ENCODE measurements around the gene WRNIP1. TPM values are rescaled to one million over a fixed set of nuclear protein-coding genes. Genes with fewer than 3 reads are reported as not detected.
A peak's percentile ranks its signal among the peaks of the same experiment; 100 is the strongest.
"Not testable (repeated sequence)": the region's sequence is repeated elsewhere in the genome, so short reads cannot be mapped to it uniquely, and the experiment has no call there.

Gene WRNIP1
- total RNA-seq, 1 experiment from 2014 or later: 66.4 TPM

DNA sequence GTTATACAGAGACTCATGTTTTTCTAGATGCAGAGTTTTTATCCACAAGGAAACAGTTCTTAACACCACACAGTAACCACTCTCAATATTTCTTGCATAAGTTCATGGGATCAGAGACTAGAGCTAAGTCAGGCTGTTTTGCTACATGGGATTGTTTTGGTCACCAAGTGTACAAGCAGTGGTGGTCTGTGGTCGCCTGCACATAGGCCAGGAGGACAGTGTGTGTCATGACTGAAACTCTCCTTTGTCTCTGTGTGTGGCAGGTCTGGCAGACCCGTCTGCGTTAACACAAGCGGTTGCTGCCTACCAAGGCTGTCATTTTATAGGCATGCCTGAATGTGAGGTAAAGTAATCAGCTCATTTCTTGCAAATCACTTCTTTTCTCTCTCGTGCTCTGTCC, 18.9 kb downstream of the WRNIP1 start:
- no peak for DNase-seq (ENCODE audit: low read depth)

DNA sequence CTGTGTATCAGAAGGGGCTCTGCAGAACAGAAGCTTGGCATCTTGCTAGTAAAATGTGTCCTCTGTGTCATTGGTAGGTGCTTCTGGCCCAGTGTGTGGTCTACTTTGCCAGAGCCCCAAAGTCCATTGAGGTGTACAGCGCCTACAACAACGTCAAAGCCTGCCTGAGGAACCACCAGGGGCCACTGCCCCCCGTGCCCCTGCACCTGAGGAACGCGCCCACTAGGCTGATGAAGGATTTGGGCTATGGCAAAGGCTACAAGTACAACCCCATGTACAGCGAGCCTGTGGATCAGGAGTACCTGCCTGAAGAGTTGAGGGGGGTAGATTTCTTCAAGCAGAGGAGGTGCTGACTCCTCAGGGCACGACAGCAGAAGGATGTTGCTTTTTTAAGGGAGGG, 19.7 kb downstream of the WRNIP1 start:
- no peak for DNase-seq (ENCODE audit: low read depth)

- DNase-seq (ENCODE audit: low read depth): no peak
Measured at GRCh38 chr6:2786269-2786668, 21.1 kb downstream of the WRNIP1 start.

- DNase-seq (ENCODE audit: low read depth): peak; percentile 75
Measured at GRCh38 chr6:2790588-2791449, 25.6 kb downstream of the WRNIP1 start.

DNA sequence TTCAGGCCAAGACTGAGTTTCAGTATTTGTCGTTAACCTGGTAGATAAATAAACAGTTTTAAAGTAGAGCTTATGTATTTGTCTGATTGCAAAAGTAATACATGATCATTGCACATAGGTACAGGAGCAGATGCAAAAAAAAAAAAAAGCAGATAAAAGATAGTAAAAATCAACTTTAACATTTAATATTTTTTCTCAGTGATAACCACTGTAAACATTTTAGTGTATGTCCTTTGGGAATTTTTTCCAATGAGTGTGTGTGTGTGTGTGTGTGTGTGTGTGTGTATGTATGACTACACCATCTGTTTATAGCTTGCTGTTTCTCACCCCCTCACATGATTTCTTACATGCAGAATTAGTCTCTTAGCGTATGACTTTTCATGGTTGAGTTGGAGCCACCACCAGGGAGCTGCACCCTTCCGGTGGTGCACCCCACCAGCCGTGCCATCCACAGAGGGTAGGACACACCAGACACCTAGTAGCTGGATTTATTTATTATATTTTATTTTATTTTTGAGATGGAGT, 26.3 kb downstream of the WRNIP1 start:
- no peak for DNase-seq (ENCODE audit: low read depth)

- no peak for DNase-seq (ENCODE audit: low read depth)
Measured at GRCh38 chr6:2792330-2793110, 27.3 kb downstream of the WRNIP1 start.

DNA sequence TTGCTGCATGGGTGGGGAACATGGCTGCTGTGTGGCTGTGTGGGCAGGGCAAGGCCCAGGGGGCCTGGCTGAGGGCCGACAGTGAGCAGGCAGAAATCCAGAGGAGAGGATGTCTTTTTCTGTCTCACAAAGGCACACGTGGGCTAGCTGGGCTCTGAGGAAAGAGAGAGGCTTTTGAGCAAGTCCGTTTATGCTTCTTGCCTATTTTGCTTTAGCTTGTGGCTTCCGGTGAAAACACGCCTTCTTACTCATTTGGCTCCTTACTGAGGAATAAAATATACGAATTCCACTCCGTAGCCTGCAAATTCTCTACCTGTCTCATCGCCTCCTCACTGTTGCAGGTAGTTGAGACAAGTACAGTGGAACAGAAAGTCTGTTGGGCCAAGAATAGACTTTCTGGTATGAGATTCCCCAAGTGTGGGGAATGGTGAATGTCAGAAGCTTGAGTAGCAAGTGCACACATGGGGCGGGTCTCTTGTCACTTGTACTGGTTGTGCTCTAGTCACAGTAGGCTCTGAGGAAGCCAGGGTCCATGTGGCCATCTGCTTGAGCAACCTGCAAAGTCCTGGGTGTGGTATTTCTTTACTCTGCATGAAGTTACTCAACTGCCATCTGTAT, 28.4 kb downstream of the WRNIP1 start:
- no peak for DNase-seq (ENCODE audit: low read depth)

GRCh38 chr6:2794171-2794730, 29.1 kb downstream of the WRNIP1 start:
- DNase-seq (ENCODE audit: low read depth): no peak

DNA sequence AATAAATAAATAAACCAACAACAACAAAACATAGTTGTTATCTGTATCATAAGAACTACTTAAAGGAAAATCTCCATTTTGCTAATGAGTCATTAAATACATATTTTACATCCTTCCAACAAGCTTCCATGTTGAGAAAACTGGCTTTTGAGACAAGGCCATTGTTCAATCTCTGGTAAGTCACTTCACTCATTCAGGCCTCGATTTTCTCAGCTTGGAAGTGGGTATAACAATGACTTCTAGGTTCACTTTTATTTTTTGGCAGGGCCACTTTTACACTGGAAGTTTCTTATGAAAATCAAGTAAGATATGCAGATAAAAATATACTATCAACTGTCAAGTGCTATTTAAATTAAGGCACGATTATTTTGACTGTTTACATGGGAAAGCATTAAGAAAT, 30.0 kb downstream of the WRNIP1 start:
- no peak for DNase-seq (ENCODE audit: low read depth)

DNA sequence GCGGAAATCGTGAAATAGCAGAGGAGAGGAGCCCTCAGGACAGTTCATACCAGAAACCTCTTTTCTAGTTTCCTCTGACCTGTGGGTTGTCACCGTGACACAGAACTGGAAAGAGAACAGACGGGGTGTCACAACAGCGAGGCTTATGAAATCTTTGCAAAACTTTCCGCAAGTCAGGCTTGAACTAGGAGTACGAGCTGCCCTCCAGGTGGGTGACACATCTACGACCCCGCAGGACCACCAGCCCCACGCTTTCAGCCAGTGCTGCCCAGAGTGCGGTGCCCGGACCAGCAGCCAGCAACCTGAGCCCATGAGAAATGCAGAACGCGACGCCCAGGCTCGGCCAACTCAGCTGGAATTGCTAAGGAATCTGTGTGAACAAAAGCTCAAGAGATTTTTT, 30.8 kb downstream of the WRNIP1 start:
- DNase-seq (ENCODE audit: low read depth): no peak

DNA sequence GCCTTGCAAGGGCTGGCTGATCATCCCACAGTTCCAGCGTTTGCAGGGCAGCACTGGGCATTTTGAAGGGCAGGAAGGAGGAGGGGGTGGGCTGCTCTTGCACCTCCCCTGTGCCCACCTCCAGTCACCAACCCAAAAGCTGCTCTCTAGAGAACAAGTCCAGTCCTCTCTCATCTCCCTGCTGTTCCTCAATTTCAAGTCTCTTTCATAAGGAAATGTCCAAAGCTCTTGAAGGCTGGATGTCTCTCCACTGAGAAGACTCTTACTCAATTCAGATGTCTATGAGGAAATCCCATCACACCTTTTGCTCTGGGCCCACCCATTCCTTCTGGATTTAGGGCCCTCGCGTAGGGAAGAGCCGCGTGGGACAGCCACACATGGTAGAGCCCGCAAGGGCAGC, 31.7 kb downstream of the WRNIP1 start:
- no peak for DNase-seq (ENCODE audit: low read depth)

DNA sequence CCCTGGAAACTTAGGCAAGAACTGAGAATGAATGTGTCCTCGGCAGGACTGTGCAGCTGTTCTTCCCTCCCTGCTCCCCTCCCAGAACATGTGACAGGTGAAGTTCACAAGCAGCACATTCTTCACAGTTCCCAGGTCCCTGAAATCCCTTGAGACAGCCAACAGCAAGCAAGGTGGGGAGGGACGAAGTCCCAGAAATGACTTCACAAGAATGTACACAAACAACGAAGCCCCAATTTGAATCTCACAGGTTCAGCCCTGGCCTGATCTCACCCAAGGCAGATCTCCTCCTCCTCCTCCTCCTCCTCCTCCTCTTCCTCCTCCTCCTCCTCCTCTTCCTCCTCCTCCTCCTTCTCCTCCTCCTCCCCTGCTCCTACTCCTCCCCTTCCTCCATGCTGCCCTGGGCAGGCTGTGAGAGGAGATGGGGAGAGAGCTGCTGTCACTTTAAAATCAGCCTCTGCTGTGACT, 32.4 kb downstream of the WRNIP1 start:
- peak; percentile 53 for DNase-seq (ENCODE audit: low read depth)

- no peak for DNase-seq (ENCODE audit: low read depth)
Measured at GRCh38 chr6:2798586-2799134, 33.5 kb downstream of the WRNIP1 start.

GRCh38 chr6:2799936-2800527, 34.8 kb downstream of the WRNIP1 start:
- DNase-seq (ENCODE audit: low read depth): no peak

DNA sequence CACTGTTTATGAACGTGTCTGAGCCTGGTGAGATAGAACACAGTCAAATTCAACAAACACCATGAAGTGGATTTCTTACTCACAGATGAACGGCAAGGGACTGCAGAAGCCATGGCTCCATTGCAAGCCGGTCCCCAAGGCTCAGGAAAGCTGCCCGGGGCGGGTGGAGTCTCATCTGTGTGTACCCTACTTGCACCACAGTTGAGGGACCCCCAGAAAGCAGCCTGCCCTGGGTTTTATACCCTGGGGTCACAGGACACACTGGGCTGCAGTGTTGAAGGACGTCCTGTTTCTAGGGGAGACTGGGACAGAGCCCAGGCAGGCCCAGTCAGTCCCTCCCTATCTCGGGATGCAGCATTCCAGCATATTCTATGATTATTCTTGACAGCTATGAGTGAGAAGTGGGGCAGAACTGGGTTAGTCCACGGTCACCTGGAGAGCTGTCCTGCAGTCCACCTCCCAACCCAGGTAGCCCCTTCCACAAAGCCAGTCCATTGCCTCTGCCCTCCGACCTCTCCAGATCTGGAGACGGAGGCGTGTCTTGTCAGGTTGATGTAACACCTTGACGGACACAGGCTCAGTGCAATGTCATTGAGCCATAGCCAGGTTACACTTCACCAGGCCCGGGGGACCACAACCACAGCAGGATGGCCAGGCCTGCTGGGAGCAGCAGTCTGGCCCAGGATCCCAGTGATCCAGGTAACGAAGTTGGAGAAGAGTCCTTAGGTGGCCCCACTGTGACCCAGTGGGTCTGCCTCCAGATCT, 35.5 kb downstream of the WRNIP1 start:
- DNase-seq (ENCODE audit: low read depth): no peak

DNA sequence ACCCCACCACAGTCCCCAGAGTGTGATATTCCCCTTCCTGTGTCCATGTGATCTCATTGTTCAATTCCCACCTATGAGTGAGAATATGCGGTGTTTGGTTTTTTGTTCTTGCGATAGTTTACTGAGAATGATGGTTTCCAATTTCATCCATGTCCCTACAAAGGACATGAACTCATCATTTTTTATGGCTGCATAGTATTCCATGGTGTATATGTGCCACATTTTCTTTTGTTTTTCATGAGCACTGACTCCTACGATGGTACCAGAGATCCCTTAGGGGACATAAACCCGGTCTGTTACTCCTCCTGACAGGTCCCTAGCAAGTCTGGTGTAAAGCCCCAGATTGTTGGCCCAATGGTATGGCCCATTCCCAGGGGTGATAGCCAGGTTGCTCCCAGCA, 36.5 kb downstream of the WRNIP1 start:
- not testable (repeated sequence) for DNase-seq (ENCODE audit: low read depth)

GRCh38 chr6:2802521-2803060, 37.4 kb downstream of the WRNIP1 start:
- DNase-seq (ENCODE audit: low read depth): no peak

- no peak for DNase-seq (ENCODE audit: low read depth)
Measured at GRCh38 chr6:2803731-2804429, 38.7 kb downstream of the WRNIP1 start.

DNA sequence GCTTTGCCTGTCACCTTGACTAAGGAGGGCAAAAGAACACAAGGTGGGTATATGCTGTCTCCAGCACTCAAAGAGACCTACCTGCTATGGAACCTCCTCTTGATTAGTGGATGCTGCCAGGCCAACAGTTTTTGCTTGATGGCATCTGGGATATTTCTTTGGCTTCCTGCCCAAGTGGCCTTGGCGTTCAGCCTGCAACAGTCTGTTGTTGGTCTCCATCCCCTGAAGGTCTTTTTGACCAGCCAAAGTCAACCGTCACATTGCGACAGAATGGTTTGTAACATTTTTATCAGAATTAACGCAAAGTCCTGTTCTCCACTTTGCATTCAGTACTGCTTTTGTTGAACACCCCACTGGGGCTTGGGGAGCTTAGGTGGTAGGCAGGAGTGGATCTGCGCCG, 39.3 kb downstream of the WRNIP1 start:
- no peak for DNase-seq (ENCODE audit: low read depth)
